Smooth muscle cell of the umbilical artery (primary cell): ENCODE results near the gene VWA8. TPM values are rescaled to one million over a fixed set of nuclear protein-coding genes. Genes with fewer than 3 reads are reported as not detected.

ENCODE experiments used
- total RNA-seq: library from RNA; depleted of rRNA; stranded (reverse); fragments of >200 nt; gene quantifications from 2 replicates; pipeline ENCODE4 v1.2.3, GENCODE V29; 2014

VWA8 gene
- total RNA-seq = 25.5 and 28.0 TPM in 2 replicates

GRCh38 chr13:41960637-41961465 lies at the start of gene VWA8:
Gene VWA8 (minus strand): TSS chr13:41961109. CDS start chr13:41961015, 94 bp downstream.

Other genes starting within 250 kb of the VWA8 start
- 12.2 and 20.5 TPM in 2 replicates for gene DGKH, start 87.5 kb upstream of the VWA8 start, total RNA-seq